GM21390 (cell line): ENCODE measurements around the gene MYBL2.
A peak's percentile ranks its signal among the peaks of the same experiment; 100 is the strongest.

Source experiments
- ATAC-seq: cut with Tn5 transposase; IDR thresholded peaks from one replicate; pipeline ENCODE4 v1.9.1; 2021; ENCODE audit not compliant: unreplicated experiment

The MYBL2 gene

GRCh38 chr20:43681991-43682410 is 15.1 kb downstream of the MYBL2 start:
- peak; percentile 93 for ATAC-seq

DNA sequence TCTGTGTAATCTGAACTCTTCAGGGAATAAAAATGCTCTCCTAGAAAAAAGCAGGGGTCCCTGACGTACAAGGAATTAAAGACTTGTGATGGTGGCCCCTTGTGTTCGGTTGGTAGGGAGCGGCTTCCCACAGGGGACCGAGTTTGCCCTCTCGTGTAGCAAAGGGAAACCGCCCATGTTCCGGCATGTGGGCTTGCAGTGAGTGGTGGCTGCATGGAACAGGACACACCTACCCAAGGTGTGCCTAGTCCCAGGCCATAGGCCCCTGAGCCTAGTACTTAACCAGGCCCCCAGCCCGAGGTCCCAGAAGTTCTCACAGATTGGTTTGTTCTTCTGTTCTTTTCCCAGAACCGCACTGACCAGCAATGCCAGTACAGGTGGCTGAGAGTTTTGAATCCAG is 15.5 kb downstream of the MYBL2 start:
- peak; percentile 35 for ATAC-seq

DNA sequence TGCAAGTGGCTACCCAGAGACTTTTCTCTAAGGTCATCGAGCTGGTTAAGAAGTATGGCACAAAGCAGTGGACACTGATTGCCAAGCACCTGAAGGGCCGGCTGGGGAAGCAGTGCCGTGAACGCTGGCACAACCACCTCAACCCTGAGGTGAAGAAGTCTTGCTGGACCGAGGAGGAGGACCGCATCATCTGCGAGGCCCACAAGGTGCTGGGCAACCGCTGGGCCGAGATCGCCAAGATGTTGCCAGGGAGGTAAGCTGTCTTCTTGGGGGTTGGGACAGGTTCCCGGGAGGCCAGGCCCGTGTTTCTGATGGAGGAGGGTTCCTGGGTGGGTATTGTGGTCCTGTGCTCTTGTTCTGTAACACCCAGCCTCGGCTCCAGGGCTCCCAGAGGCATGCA is 19.9 kb downstream of the MYBL2 start:
- no peak for ATAC-seq

GRCh38 chr20:43689165-43689564 is 22.3 kb downstream of the MYBL2 start:
- ATAC-seq = no peak

GRCh38 chr20:43690943-43691598 is 24.2 kb downstream of the MYBL2 start:
- no peak for ATAC-seq

- ATAC-seq = no peak
These were observed 25.1 kb downstream of the MYBL2 start for GRCh38 chr20:43691928-43692524.

DNA sequence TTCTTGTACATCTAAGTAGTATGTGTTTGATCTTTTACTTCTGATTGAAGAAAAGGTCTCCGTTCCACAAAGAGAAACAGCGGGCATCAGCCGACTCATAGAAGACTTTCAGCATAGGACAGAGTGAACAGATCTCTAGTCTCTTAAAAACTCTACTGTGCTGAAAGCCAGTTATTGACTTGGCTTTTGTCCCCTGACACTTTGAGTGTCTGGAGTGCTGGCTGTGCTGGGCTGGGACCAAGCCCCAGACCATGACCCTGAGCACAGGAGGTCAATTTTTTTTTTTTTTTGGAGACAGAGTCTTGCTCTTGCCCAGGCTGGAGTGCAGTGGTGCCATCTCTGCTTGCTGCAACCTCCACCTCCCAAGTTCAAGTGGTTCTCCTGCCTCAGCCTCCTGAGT is 27.8 kb downstream of the MYBL2 start:
- ATAC-seq = no peak

DNA sequence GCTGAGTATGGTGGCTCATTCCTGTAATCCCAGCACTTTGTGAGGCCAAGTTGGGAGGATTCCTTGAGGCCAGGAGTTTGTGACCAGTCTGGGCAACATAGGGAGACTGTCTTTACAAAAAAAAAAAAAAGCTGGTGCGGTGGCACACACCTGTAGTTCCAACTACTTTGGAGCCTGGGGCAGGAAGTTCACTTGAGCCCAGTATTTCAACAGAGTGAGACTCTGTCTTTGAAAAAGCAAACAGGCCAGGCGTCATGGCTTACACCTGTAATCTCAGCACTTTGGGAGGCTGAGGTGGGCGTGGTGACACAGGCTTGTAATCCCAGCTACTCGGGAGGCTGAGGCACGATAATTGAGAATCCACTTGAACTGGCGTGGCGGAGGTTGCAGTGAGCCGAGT is 28.7 kb downstream of the MYBL2 start:
- no peak for ATAC-seq

GRCh38 chr20:43699941-43700565 is 33.1 kb downstream of the MYBL2 start:
- no peak for ATAC-seq

DNA sequence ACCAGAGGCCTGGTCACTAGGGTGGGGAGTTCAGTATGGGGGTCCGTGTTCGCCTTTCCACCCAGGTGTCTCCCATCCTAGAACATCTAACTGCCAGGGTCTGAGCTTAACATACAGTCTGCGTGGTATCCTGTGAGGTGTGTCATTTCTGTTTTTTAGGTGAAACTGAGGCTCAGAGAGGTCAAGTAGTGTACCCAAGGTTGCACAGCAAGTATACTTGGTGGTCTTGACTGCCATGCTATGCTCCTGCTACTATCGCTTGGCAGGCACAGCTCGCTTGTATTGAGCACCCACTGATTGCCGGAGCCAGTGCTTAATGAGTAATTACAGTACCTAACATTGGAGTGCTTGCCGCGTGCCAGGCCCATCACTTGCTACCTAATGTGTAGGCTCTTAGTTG is 33.7 kb downstream of the MYBL2 start:
- no peak for ATAC-seq

DNA sequence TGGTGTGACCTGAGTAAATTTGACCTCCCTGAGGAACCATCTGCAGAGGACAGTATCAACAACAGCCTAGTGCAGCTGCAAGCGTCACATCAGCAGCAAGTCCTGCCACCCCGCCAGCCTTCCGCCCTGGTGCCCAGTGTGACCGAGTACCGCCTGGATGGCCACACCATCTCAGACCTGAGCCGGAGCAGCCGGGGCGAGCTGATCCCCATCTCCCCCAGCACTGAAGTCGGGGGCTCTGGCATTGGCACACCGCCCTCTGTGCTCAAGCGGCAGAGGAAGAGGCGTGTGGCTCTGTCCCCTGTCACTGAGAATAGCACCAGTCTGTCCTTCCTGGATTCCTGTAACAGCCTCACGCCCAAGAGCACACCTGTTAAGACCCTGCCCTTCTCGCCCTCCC is 35.6 kb downstream of the MYBL2 start:
- no peak for ATAC-seq

GRCh38 chr20:43710370-43711044 is 43.6 kb downstream of the MYBL2 start:
- peak; percentile 67 for ATAC-seq

GRCh38 chr20:43711098-43711654 is 44.3 kb downstream of the MYBL2 start:
- ATAC-seq = peak; percentile 16

- no peak for ATAC-seq
These were observed 48.1 kb downstream of the MYBL2 start for GRCh38 chr20:43715044-43715443.

DNA sequence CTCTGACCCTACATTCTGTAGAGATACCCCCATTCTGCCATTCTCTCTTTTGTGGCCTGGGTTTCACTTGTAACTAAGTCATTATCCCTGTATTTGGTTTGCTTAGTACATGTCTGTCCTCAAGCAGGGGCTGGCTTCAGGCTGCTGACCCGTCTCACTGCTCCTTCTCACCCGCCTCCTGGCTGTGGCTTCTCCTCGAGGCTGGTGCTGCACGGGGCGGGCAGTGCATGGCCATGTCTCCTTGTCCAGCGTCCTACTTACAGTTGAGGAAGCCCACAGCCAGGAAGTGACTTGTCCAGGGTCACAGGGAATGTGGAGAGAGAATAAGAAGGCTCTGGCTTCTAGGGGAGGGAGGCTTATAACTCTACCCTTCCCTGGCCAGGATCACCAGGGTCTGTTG is 48.6 kb downstream of the MYBL2 start:
- no peak for ATAC-seq

DNA sequence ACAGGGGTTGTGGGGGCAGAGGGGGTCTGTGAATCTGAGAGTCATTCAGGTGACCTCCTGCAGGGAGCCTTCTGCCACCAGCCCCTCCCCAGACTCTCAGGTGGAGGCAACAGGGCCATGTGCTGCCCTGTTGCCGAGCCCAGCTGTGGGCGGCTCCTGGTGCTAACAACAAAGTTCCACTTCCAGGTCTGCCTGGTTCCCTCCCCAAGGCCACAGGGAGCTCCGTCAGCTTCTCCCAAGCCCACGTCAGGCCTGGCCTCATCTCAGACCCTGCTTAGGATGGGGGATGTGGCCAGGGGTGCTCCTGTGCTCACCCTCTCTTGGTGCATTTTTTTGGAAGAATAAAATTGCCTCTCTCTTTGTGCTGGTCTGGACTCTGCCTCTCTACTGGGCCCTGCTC is 49.2 kb downstream of the MYBL2 start:
- ATAC-seq = no peak

- no peak for ATAC-seq
These were observed 50.1 kb downstream of the MYBL2 start for GRCh38 chr20:43716757-43717615.

- ATAC-seq = no peak
These were observed 50.7 kb downstream of the MYBL2 start for GRCh38 chr20:43717616-43717995.

DNA sequence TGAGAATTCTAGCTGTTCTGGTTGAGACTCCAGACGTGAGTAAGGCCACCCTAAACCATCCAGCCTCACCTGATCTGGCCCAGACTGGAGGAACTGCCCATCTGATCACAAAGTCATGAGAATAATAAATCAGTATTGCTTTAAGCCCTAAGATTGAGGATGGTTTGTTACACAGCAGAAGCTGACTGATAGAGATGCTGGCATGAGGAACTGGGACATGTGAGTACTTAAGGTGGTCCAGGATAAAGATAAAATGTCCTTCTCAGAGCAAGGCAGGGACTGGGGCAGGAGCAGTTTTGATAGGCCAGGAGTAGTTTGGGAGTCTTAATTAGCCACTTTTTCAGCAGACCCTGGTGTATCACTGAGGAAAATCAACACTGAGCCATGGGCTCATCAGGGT is 53.1 kb downstream of the MYBL2 start:
- no peak for ATAC-seq

- ATAC-seq = no peak
These were observed 54.1 kb downstream of the MYBL2 start for GRCh38 chr20:43721097-43721428.
